ENCODE data around the gene LRRFIP1.

GRCh38 chr2:237721458-237721857, 94.1 kb downstream of the LRRFIP1 start:
- TF ChIP-seq, protein P1, sequence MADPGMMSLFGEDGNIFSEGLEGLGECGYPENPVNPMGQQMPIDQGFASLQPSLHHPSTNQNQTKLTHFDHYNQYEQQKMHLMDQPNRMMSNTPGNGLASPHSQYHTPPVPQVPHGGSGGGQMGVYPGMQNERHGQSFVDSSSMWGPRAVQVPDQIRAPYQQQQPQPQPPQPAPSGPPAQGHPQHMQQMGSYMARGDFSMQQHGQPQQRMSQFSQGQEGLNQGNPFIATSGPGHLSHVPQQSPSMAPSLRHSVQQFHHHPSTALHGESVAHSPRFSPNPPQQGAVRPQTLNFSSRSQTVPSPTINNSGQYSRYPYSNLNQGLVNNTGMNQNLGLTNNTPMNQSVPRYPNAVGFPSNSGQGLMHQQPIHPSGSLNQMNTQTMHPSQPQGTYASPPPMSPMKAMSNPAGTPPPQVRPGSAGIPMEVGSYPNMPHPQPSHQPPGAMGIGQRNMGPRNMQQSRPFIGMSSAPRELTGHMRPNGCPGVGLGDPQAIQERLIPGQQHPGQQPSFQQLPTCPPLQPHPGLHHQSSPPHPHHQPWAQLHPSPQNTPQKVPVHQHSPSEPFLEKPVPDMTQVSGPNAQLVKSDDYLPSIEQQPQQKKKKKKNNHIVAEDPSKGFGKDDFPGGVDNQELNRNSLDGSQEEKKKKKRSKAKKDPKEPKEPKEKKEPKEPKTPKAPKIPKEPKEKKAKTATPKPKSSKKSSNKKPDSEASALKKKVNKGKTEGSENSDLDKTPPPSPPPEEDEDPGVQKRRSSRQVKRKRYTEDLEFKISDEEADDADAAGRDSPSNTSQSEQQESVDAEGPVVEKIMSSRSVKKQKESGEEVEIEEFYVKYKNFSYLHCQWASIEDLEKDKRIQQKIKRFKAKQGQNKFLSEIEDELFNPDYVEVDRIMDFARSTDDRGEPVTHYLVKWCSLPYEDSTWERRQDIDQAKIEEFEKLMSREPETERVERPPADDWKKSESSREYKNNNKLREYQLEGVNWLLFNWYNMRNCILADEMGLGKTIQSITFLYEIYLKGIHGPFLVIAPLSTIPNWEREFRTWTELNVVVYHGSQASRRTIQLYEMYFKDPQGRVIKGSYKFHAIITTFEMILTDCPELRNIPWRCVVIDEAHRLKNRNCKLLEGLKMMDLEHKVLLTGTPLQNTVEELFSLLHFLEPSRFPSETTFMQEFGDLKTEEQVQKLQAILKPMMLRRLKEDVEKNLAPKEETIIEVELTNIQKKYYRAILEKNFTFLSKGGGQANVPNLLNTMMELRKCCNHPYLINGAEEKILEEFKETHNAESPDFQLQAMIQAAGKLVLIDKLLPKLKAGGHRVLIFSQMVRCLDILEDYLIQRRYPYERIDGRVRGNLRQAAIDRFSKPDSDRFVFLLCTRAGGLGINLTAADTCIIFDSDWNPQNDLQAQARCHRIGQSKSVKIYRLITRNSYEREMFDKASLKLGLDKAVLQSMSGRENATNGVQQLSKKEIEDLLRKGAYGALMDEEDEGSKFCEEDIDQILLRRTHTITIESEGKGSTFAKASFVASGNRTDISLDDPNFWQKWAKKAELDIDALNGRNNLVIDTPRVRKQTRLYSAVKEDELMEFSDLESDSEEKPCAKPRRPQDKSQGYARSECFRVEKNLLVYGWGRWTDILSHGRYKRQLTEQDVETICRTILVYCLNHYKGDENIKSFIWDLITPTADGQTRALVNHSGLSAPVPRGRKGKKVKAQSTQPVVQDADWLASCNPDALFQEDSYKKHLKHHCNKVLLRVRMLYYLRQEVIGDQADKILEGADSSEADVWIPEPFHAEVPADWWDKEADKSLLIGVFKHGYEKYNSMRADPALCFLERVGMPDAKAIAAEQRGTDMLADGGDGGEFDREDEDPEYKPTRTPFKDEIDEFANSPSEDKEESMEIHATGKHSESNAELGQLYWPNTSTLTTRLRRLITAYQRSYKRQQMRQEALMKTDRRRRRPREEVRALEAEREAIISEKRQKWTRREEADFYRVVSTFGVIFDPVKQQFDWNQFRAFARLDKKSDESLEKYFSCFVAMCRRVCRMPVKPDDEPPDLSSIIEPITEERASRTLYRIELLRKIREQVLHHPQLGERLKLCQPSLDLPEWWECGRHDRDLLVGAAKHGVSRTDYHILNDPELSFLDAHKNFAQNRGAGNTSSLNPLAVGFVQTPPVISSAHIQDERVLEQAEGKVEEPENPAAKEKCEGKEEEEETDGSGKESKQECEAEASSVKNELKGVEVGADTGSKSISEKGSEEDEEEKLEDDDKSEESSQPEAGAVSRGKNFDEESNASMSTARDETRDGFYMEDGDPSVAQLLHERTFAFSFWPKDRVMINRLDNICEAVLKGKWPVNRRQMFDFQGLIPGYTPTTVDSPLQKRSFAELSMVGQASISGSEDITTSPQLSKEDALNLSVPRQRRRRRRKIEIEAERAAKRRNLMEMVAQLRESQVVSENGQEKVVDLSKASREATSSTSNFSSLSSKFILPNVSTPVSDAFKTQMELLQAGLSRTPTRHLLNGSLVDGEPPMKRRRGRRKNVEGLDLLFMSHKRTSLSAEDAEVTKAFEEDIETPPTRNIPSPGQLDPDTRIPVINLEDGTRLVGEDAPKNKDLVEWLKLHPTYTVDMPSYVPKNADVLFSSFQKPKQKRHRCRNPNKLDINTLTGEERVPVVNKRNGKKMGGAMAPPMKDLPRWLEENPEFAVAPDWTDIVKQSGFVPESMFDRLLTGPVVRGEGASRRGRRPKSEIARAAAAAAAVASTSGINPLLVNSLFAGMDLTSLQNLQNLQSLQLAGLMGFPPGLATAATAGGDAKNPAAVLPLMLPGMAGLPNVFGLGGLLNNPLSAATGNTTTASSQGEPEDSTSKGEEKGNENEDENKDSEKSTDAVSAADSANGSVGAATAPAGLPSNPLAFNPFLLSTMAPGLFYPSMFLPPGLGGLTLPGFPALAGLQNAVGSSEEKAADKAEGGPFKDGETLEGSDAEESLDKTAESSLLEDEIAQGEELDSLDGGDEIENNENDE (IDR thresholded peaks at IDR 0.05; ENCODE audit: low read depth, low read length): no peak
- TF ChIP-seq POLR2A (conservative IDR thresholded peaks at IDR 0.05) (no peak), ZNF589 (CRISPR knock-in tag; IDR thresholded peaks at IDR 0.05; ENCODE audit: low read depth) (no peak), PHF20 (IDR thresholded peaks at IDR 0.05; ENCODE audit: partially characterized antibody) (no peak), PHF8 (IDR thresholded peaks at IDR 0.05; ENCODE audit: borderline replicate concordance, low read length) (no peak)

Measured in K562 (cell line).